ENCODE results near the gene DAPK2.
"Not testable (repeated sequence)": the region's sequence is repeated elsewhere in the genome, so short reads cannot be mapped to it uniquely, and the experiment has no call there.

DAPK2 gene

GRCh38 chr15:64060716-64061115, 14.4 kb upstream of the DAPK2 start:
- TF ChIP-seq, protein P1, sequence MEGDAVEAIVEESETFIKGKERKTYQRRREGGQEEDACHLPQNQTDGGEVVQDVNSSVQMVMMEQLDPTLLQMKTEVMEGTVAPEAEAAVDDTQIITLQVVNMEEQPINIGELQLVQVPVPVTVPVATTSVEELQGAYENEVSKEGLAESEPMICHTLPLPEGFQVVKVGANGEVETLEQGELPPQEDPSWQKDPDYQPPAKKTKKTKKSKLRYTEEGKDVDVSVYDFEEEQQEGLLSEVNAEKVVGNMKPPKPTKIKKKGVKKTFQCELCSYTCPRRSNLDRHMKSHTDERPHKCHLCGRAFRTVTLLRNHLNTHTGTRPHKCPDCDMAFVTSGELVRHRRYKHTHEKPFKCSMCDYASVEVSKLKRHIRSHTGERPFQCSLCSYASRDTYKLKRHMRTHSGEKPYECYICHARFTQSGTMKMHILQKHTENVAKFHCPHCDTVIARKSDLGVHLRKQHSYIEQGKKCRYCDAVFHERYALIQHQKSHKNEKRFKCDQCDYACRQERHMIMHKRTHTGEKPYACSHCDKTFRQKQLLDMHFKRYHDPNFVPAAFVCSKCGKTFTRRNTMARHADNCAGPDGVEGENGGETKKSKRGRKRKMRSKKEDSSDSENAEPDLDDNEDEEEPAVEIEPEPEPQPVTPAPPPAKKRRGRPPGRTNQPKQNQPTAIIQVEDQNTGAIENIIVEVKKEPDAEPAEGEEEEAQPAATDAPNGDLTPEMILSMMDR (IDR thresholded peaks at IDR 0.05) = no peak
- Histone ChIP-seq H3K27me3 (no peaks in the 10 kb centered on the region), H3K36me3 (no peaks in the 10 kb centered on the region), H3K27ac (no peak overlapping the region), H3K9me3 (no peaks in the 10 kb centered on the region), H3K4me3 (ENCODE audit: low read depth in 1 of 2, low read length in 1 of 2) (no peak overlapping the region), H3K4me1 (ENCODE audit: control insufficient read depth in 1 of 2, insufficient read depth in 1 of 2, low read depth in 1 of 2, low read length in 1 of 2) (peaks cover 20 to 21% of the 10 kb centered on the region in 2 experiments)

GRCh38 chr15:64059104-64059503, 12.8 kb upstream of the DAPK2 start:
- peak overlapping the region; percentile 86 for H3K27ac ChIP-seq
- not testable (repeated sequence) for H3K9me3 ChIP-seq, H3K27me3 ChIP-seq, H3K36me3 ChIP-seq
- H3K4me1 ChIP-seq (ENCODE audit: control insufficient read depth in 1 of 2, insufficient read depth in 1 of 2, low read depth in 1 of 2, low read length in 1 of 2) = peaks cover 20 to 21% of the 10 kb centered on the region in 2 experiments
- H3K4me3 ChIP-seq (ENCODE audit: low read depth in 1 of 2, low read length in 1 of 2) = peak overlapping the region in 1 of 2 experiments; percentile 36

DNA sequence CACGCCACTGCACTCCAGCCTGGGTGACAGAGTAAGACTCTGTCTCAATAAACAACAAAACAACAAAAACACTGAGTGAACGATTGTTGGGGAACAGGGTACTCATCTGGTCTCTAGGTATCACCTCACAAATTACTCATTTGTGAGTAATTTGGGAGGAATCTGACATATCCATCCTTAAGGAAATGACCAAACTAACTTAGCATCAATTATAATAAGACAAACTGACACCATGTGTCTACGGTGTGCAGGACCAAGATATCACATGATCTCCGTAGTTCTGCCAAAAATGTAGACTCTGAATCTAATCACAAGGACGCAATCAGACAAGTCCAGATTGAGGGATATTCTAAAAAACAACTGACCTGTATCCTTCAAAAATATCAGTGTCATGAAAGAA, 12.0 kb upstream of the DAPK2 start:
- Histone ChIP-seq H3K4me1 (ENCODE audit: control insufficient read depth in 1 of 2, insufficient read depth in 1 of 2, low read depth in 1 of 2, low read length in 1 of 2) (peaks cover 20 to 21% of the 10 kb centered on the region in 2 experiments), H3K27me3 (no peaks in the 10 kb centered on the region), H3K9me3 (no peaks in the 10 kb centered on the region), H3K4me3 (ENCODE audit: low read depth in 1 of 2, low read length in 1 of 2) (peak overlapping the region in 1 of 2 experiments; percentile 36), H3K36me3 (no peaks in the 10 kb centered on the region), H3K27ac (peak overlapping the region; percentile 86)
- TF ChIP-seq, protein P1 (IDR thresholded peaks at IDR 0.05) = no peak

DNA sequence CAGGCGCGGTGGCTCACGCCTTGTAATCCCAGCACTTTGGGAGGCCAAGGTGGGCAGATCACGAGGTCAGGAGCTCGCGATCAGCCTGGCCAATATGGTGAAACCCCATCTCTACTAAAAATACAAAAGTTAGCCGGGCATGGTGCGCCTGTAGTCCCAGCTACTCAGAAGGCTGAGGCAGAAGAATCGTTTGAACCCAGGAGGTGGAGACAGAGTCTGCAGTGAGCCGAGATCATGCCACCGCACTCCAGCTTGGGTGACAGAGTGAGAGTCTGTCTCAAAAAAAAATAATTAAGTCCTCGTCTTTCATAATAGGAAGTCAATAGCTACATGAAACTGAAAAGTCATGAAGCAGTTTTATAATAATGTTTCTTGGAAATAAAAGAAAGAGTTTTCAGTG, 7.4 kb upstream of the DAPK2 start:
- H3K36me3 ChIP-seq; H3K27ac ChIP-seq; H3K4me3 ChIP-seq (ENCODE audit: low read depth in 1 of 2, low read length in 1 of 2); H3K9me3 ChIP-seq; H3K27me3 ChIP-seq: not testable (repeated sequence)
- H3K4me1 ChIP-seq (ENCODE audit: control insufficient read depth in 1 of 2, insufficient read depth in 1 of 2, low read depth in 1 of 2, low read length in 1 of 2) = peaks cover 37 to 47% of the 10 kb centered on the region in 2 experiments

GRCh38 chr15:64052925-64053491, 6.7 kb upstream of the DAPK2 start:
- Histone ChIP-seq H3K4me1 (ENCODE audit: control insufficient read depth in 1 of 2, insufficient read depth in 1 of 2, low read depth in 1 of 2, low read length in 1 of 2) (peaks cover 39 to 47% of the 10 kb centered on the region in 2 experiments), H3K4me3 (ENCODE audit: low read depth in 1 of 2, low read length in 1 of 2) (no peak overlapping the region), H3K27ac (no peak overlapping the region), H3K27me3 (no peaks in the 10 kb centered on the region), H3K36me3 (no peaks in the 10 kb centered on the region), H3K9me3 (no peaks in the 10 kb centered on the region)
- TF ChIP-seq, protein P1 (IDR thresholded peaks at IDR 0.05) = no peak

GRCh38 chr15:64051407-64052259, 5.3 kb upstream of the DAPK2 start:
- Histone ChIP-seq H3K36me3 (no peaks in the 10 kb centered on the region), H3K9me3 (no peaks in the 10 kb centered on the region), H3K27ac (peak overlapping the region; percentile 92), H3K4me1 (ENCODE audit: control insufficient read depth in 1 of 2, insufficient read depth in 1 of 2, low read depth in 1 of 2, low read length in 1 of 2) (peaks cover 53 to 60% of the 10 kb centered on the region in 2 experiments), H3K4me3 (ENCODE audit: low read depth in 1 of 2, low read length in 1 of 2) (no peak overlapping the region), H3K27me3 (no peaks in the 10 kb centered on the region)
- TF ChIP-seq, protein P1 (IDR thresholded peaks at IDR 0.05) = no peak
